Gastroesophageal sphincter (tissue), 4 donors: ENCODE data around the gene PKD2. TPM values are rescaled to one million over a fixed set of nuclear protein-coding genes. Genes with fewer than 3 reads are reported as not detected.

Experiments
- small RNA-seq, 4 donors: library from RNA; depleted of rRNA; stranded (forward); fragments of <200 nt; gene quantifications; one replicate each; pipeline ENCODE3, GENCODE V24; 2016
- total RNA-seq, 4 donors: library from RNA; depleted of rRNA; stranded (reverse); fragments of >200 nt; gene quantifications; one replicate each; pipeline ENCODE4 v1.1.0, GENCODE V29; 2016

Gene PKD2
- total RNA-seq, 4 donors from 2014 or later, result 84.5 to 125 (median 117) TPM

Small RNA genes lying within 50 kb of the gene (small RNA-seq; reads per million reads assigned to genes)
- 0 reads per million in 4 donors for gene RNU1-36P

Other genes starting within 250 kb of the PKD2 start
- not detected for gene IBSP, start 208.1 kb upstream of the PKD2 start, total RNA-seq
- gene MEPE, start 174.7 kb upstream of the PKD2 start, total RNA-seq, result not detected
- gene SPP1, start 31.9 kb upstream of the PKD2 start, total RNA-seq, result 10 to 100 TPM in 2 of 4 donors, 1 to 10 TPM in 2; 5.6 to 37.8 (median 10.3) TPM
- gene ABCG2, start 151.0 kb downstream of the PKD2 start, total RNA-seq, result 1 to 10 TPM; 1.1 to 5.0 (median 2.6) TPM